Mammary epithelial cell (primary cell): ENCODE measurements around the gene ZNF330.

ENCODE experiments used
- EZH2 ChIP-seq: IDR thresholded peaks from 2 replicates; pipeline ENCODE4 v1.6.1; 2012; ENCODE audit warnings: low read length, inconsistent platforms, borderline replicate concordance
- TF ChIP-seq, protein P1 (sequence below), 2 donors: IDR thresholded peaks in 1 of 2; conservative IDR thresholded peaks in 1 of 2; 2 replicates each; pipeline ENCODE4 v1.5.1; 2011 to 2012; ENCODE audit warnings: inconsistent platforms in 2 of 2, low read length in 2 of 2, mild to moderate bottlenecking in 2 of 2, control low read depth in 1 of 2, low read depth in 1 of 2; ENCODE audit not compliant: insufficient read depth in 1 of 2; ENCODE audit errors: extremely low read depth in 1 of 2

DNA sequence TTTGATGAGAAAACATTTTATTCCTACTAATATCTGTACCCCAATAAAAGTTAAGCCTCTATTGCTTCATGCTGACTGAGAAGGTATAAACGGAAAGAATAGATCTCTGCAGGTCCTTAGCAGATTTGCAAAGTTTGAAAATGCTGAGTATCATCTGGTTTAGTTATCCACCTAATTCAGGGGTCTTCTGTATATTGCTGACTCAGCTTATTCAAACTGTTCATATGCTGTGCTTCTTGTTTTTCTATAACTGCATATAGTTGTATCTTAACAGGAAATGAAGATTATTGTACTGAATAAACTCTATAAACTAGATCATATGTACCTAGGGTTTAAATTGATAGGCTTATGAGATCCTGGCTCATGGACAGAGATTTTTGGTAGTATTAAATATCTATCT, 23.7 kb downstream of the ZNF330 start:
- TF ChIP-seq, protein P1, sequence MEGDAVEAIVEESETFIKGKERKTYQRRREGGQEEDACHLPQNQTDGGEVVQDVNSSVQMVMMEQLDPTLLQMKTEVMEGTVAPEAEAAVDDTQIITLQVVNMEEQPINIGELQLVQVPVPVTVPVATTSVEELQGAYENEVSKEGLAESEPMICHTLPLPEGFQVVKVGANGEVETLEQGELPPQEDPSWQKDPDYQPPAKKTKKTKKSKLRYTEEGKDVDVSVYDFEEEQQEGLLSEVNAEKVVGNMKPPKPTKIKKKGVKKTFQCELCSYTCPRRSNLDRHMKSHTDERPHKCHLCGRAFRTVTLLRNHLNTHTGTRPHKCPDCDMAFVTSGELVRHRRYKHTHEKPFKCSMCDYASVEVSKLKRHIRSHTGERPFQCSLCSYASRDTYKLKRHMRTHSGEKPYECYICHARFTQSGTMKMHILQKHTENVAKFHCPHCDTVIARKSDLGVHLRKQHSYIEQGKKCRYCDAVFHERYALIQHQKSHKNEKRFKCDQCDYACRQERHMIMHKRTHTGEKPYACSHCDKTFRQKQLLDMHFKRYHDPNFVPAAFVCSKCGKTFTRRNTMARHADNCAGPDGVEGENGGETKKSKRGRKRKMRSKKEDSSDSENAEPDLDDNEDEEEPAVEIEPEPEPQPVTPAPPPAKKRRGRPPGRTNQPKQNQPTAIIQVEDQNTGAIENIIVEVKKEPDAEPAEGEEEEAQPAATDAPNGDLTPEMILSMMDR (conservative IDR thresholded peaks at IDR 0.05 in 1 of 2, IDR thresholded peaks at IDR 0.05 in 1 of 2; ENCODE audit: extremely low read depth in 1 of 2, insufficient read depth in 1 of 2, low read depth in 1 of 2, low read length in 2 of 2) = no peak
- TF ChIP-seq EZH2 = no peak
